HTR-8/SVneo (cell line): ENCODE measurements around the gene SUPT6H.
"Not testable (repeated sequence)": the region's sequence is repeated elsewhere in the genome, so short reads cannot be mapped to it uniquely, and the experiment has no call there.

Source experiments
- DNase-seq: peaks from one replicate; pipeline ENCODE4 v3.0.0; 2011; ENCODE audit warnings: low spot score, mixed read lengths; ENCODE audit not compliant: insufficient read length
- FAIRE-seq: peaks from 2 replicates; lab custom pipeline; 2011; peaks lifted over from hg19 to GRCh38; lab: Jason Lieb, UNC

Gene SUPT6H

GRCh38 chr17:28646039-28646754, 15.8 kb upstream of the SUPT6H start:
- DNase-seq, result no peak
- no peak for FAIRE-seq

GRCh38 chr17:28648698-28649097, 13.3 kb upstream of the SUPT6H start:
- no peak for DNase-seq
- FAIRE-seq, result no peak

GRCh38 chr17:28655160-28655559, 6.8 kb upstream of the SUPT6H start:
- FAIRE-seq (no peak), DNase-seq (no peak)

GRCh38 chr17:28657756-28658155, 4.2 kb upstream of the SUPT6H start:
- DNase-seq (no peak), FAIRE-seq (no peak)

GRCh38 chr17:28658342-28658741, 3.7 kb upstream of the SUPT6H start:
- not testable (repeated sequence) for FAIRE-seq

GRCh38 chr17:28658766-28659496, 3.1 kb upstream of the SUPT6H start:
- FAIRE-seq, DNase-seq: not testable (repeated sequence)

More at GRCh38 chr17:28658342-28658741, 3.7 kb upstream of the SUPT6H start:
- not testable (repeated sequence) for DNase-seq

- FAIRE-seq, DNase-seq: not testable (repeated sequence)
Measured at GRCh38 chr17:28659497-28659881, 2.5 kb upstream of the SUPT6H start.

GRCh38 chr17:28662527-28662829, 473 bp downstream of the SUPT6H start:
- DNase-seq, result no peak
- FAIRE-seq, result no peak

GRCh38 chr17:28663723-28664122, 1.7 kb downstream of the SUPT6H start:
- no peak for DNase-seq
- FAIRE-seq, result no peak

GRCh38 chr17:28665994-28666393, 4.0 kb downstream of the SUPT6H start:
- FAIRE-seq (no peak), DNase-seq (no peak)

- DNase-seq (no peak), FAIRE-seq (no peak)
Measured at GRCh38 chr17:28667870-28668269, 5.9 kb downstream of the SUPT6H start.

GRCh38 chr17:28669918-28670317, 7.9 kb downstream of the SUPT6H start:
- no peak for FAIRE-seq
- no peak for DNase-seq

GRCh38 chr17:28675490-28675889, 13.5 kb downstream of the SUPT6H start:
- FAIRE-seq (no peak), DNase-seq (no peak)

GRCh38 chr17:28675980-28676379, 14.0 kb downstream of the SUPT6H start:
- FAIRE-seq, result no peak
- no peak for DNase-seq

- FAIRE-seq (no peak), DNase-seq (no peak)
Measured at GRCh38 chr17:28682655-28683054, 20.6 kb downstream of the SUPT6H start.

- DNase-seq (peak; percentile 45), FAIRE-seq (no peak)
Measured at GRCh38 chr17:28684963-28685362, 23.0 kb downstream of the SUPT6H start.

- no peak for DNase-seq
- no peak for FAIRE-seq
Measured at GRCh38 chr17:28685366-28685765, 23.4 kb downstream of the SUPT6H start.

- FAIRE-seq (no peak), DNase-seq (no peak)
Measured at GRCh38 chr17:28686296-28686695, 24.3 kb downstream of the SUPT6H start.

GRCh38 chr17:28688481-28688880, 26.5 kb downstream of the SUPT6H start:
- DNase-seq (no peak), FAIRE-seq (no peak)

- DNase-seq, result no peak
- no peak for FAIRE-seq
Measured at GRCh38 chr17:28689011-28689410, 27.0 kb downstream of the SUPT6H start.

GRCh38 chr17:28693869-28694268, 31.9 kb downstream of the SUPT6H start:
- DNase-seq, result no peak
- FAIRE-seq, result no peak
